Duodenal mucosa (tissue), 2 donors: Measurements from ENCODE around the gene DCAF7.

ENCODE experiments used
- H3K27ac ChIP-seq: one replicate; pipeline ENCODE4 v1.7.0; 2013; ENCODE audit warnings: low read depth, low read length
- H3K27me3 ChIP-seq, 2 donors: one replicate each; pipeline ENCODE4 v1.7.0; 2013; ENCODE audit warnings: low read length in 2 of 2, control low read depth in 1 of 2; ENCODE audit not compliant: insufficient read depth in 2 of 2, control insufficient read depth in 1 of 2
- H3K36me3 ChIP-seq, 2 donors: one replicate each; pipeline ENCODE4 v1.7.0; 2013; ENCODE audit warnings: low read length in 2 of 2, control low read depth in 1 of 2; ENCODE audit not compliant: insufficient read depth in 2 of 2, control insufficient read depth in 1 of 2
- H3K4me1 ChIP-seq, 2 donors: one replicate each; pipeline ENCODE4 v1.7.0; 2013; ENCODE audit warnings: low read length in 2 of 2, control low read depth in 1 of 2; ENCODE audit not compliant: insufficient read depth in 2 of 2, control insufficient read depth in 1 of 2
- H3K4me3 ChIP-seq, 2 donors: one replicate each; pipeline ENCODE4 v1.7.0; 2013; ENCODE audit warnings: low read length in 2 of 2, low read depth in 1 of 2
- H3K9ac ChIP-seq, 2 donors: one replicate each; pipeline ENCODE4 v1.7.0; 2013; ENCODE audit warnings: low read length in 2 of 2, low read depth in 1 of 2
- H3K9me3 ChIP-seq, 2 donors: one replicate each; pipeline ENCODE4 v1.7.0; 2013; ENCODE audit warnings: low read length in 2 of 2, control low read depth in 1 of 2; ENCODE audit not compliant: control insufficient read depth in 1 of 2

DCAF7 gene

GRCh38 chr17:63525190-63525946 lies 24.9 kb upstream of the DCAF7 start:
- Histone ChIP-seq H3K36me3 (no peaks in the 10 kb centered on the region), H3K27ac (no peak overlapping the region), H3K27me3 (peaks cover 6 to 8% of the 10 kb centered on the region in 2 donors), H3K9me3 (no peaks in the 10 kb centered on the region), H3K4me3 (no peak overlapping the region), H3K9ac (no peak overlapping the region), H3K4me1 (peaks cover 18% of the 10 kb centered on the region in 2 donors)

- H3K4me1 ChIP-seq: peaks cover 6 to 7% of the 10 kb centered on the region in 2 donors
- H3K9ac ChIP-seq: no peak overlapping the region
- H3K27ac ChIP-seq: no peak overlapping the region
- H3K4me3 ChIP-seq: no peak overlapping the region
- peaks cover 6 to 8% of the 10 kb centered on the region in 2 donors for H3K27me3 ChIP-seq
- H3K36me3 ChIP-seq: no peaks in the 10 kb centered on the region
- H3K9me3 ChIP-seq: no peaks in the 10 kb centered on the region
Measured at GRCh38 chr17:63526861-63527260, 23.4 kb upstream of the DCAF7 start.

DNA sequence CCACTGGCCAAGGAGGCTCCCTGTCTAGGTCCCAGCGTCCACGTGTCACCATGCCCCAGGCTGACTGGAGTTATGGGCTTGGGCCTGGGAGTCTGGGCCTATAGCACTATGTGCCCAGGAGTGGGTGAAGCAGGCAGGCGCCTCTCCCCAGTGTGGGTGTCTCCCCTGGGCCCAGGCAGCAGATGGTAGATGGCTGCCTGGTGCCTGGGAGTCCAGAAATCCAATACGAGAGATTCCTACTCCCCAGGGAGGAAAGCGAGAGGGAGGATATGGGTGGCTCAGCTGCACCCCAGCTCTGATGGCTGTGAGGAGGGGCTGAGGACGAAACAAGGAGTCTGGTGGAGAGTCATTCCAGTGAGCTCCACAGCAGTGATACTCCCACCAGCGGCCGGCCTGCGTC lies 22.1 kb upstream of the DCAF7 start:
- Histone ChIP-seq H3K4me3 (no peak overlapping the region), H3K36me3 (no peaks in the 10 kb centered on the region)

GRCh38 chr17:63529711-63530556 lies 20.3 kb upstream of the DCAF7 start:
- Histone ChIP-seq H3K9me3 (no peaks in the 10 kb centered on the region), H3K4me3 (no peak overlapping the region), H3K4me1 (no peaks in the 10 kb centered on the region), H3K9ac (no peak overlapping the region), H3K27me3 (peaks cover 0 to 8% of the 10 kb centered on the region in 2 donors), H3K36me3 (no peaks in the 10 kb centered on the region), H3K27ac (no peak overlapping the region)

More for the DNA sequence above, 22.1 kb upstream of the DCAF7 start:
- Histone ChIP-seq H3K9me3 (no peaks in the 10 kb centered on the region), H3K27me3 (peaks cover 6 to 8% of the 10 kb centered on the region in 2 donors), H3K4me1 (peaks cover 5% of the 10 kb centered on the region in 2 donors), H3K9ac (no peak overlapping the region), H3K27ac (no peak overlapping the region)

DNA sequence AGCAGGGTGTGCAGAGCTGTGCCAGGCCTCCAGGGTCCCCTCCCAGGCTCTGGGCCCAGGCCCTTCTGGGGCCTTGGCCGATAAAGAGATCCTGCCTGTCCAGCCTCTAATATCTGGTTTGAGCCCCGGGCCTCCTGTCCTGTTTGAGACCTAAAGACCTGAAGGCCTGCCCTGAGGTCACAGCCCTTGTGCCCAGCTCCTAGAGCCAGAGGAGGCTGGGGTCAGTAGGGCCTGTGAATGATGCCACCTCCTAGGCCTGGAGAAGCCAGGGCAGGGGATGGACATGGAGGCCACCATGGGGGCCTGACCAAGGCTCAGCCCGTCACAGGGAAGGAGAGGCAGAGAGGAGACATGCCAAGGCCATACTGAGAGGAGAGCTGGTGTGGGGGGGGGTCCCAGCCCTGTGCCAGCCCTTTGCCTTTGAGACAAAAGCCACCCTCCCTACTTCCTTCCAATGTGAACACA lies 19.7 kb upstream of the DCAF7 start:
- Histone ChIP-seq H3K9me3 (no peaks in the 10 kb centered on the region), H3K4me1 (no peaks in the 10 kb centered on the region), H3K9ac (no peak overlapping the region), H3K27me3 (peaks cover 0 to 1% of the 10 kb centered on the region in 2 donors), H3K36me3 (no peaks in the 10 kb centered on the region), H3K27ac (no peak overlapping the region), H3K4me3 (no peak overlapping the region)

- H3K36me3 ChIP-seq: no peaks in the 10 kb centered on the region
- H3K9ac ChIP-seq: no peak overlapping the region
- H3K4me3 ChIP-seq: no peak overlapping the region
Measured at GRCh38 chr17:63531022-63531965, 19.0 kb upstream of the DCAF7 start.

GRCh38 chr17:63533433-63534077 lies 16.7 kb upstream of the DCAF7 start:
- Histone ChIP-seq H3K4me1 (peaks cover 0 to 8% of the 10 kb centered on the region in 2 donors), H3K4me3 (no peak overlapping the region), H3K36me3 (no peaks in the 10 kb centered on the region), H3K27ac (no peak overlapping the region), H3K9ac (no peak overlapping the region), H3K27me3 (peaks cover 6 to 8% of the 10 kb centered on the region in 2 donors), H3K9me3 (no peaks in the 10 kb centered on the region)

More at GRCh38 chr17:63531022-63531965, 19.0 kb upstream of the DCAF7 start:
- no peaks in the 10 kb centered on the region for H3K4me1 ChIP-seq
- H3K27me3 ChIP-seq: no peaks in the 10 kb centered on the region
- no peak overlapping the region for H3K27ac ChIP-seq
- H3K9me3 ChIP-seq: no peaks in the 10 kb centered on the region

DNA sequence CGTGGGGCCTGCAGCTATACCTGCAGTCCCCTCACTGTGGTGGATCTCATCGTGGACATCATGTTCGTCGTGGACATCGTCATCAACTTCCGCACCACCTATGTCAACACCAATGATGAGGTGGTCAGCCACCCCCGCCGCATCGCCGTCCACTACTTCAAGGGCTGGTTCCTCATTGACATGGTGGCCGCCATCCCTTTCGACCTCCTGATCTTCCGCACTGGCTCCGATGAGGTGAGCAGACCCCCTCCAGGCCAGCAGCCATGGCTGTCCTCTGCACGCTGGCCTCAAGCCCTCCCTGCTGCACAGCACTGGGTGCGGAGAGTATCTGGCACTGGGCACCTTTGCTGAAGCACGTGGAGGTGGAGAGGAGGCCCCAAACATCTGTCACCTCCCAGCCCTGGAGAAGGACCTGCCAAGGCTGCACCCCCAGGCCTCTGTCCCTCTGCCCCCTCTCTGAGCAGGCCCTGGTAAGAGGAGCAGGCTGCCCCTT lies 16.2 kb upstream of the DCAF7 start:
- peaks cover 12 to 14% of the 10 kb centered on the region in 2 donors for H3K27me3 ChIP-seq

DNA sequence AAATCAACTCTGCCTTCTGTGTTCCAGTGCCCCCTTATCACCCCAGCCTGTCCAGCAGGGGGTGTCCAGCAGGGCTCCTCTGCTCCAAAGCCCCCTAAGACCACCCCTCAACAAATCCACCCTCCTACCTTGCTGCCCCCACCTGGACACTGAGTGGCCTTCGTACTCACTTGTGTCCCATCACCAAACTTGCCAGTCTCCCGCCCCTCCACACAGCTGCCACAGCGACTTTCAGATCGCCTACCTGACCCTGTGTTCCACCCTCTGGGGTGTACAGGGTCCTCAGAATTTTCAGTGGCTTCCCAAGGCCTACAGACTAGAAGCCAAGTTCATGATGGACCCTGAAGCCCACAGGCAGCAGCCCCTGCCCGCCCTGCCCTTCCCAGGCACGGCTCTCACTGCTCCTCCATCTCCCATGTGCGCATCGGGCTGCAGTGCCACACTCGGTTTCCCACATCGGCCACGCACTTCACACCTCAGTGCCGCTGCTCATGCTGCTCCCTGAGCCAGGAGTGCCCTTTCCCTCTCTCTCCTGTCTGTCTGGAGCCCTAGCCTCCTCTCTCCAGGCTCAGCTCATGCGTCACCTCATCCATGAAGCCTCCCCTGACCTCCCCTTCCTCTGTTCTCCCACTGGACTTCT lies 15.3 kb upstream of the DCAF7 start:
- no peak overlapping the region for H3K4me3 ChIP-seq
- no peaks in the 10 kb centered on the region for H3K9me3 ChIP-seq
- no peak overlapping the region for H3K27ac ChIP-seq
- peaks cover 18 to 19% of the 10 kb centered on the region in 2 donors for H3K27me3 ChIP-seq
- H3K4me1 ChIP-seq: peaks cover 0 to 9% of the 10 kb centered on the region in 2 donors
- no peak overlapping the region for H3K9ac ChIP-seq
- no peaks in the 10 kb centered on the region for H3K36me3 ChIP-seq

More for the DNA sequence above, 16.2 kb upstream of the DCAF7 start:
- Histone ChIP-seq H3K4me3 (no peak overlapping the region), H3K27ac (no peak overlapping the region), H3K9me3 (no peaks in the 10 kb centered on the region), H3K36me3 (no peaks in the 10 kb centered on the region), H3K9ac (no peak overlapping the region), H3K4me1 (peaks cover 0 to 9% of the 10 kb centered on the region in 2 donors)
